ENCODE measurements around the gene KCNK2.

Gene KCNK2

DNA sequence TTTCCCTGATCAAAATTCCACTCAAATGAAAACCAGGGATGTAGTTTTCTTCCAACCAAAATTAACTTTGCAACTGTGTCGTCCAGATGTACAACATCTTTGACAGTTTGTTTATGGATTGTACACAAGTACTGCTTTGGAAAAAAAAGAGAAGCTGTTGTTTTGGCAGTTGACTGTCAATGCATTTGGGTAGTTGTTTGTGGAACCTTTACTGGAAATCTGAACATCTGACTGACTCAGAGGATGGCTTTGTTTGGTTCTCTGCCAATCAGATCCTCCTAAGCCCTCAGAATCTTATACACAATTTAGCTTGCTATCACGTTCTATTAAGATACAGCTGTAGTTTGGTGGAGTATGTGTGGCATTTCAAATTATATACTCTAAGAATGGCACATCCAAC, 195.0 kb downstream of the KCNK2 start:
- Mint-ChIP-seq H3K4me3 (no peak overlapping the region), H3K27me3 (no peaks in the 10 kb centered on the region), H3K27ac (no peak overlapping the region), H3K4me1 (ENCODE audit: low read depth) (no peaks in the 10 kb centered on the region), H3K36me3 (ENCODE audit: low read depth) (no peaks in the 10 kb centered on the region), H3K9me3 (no peaks in the 10 kb centered on the region)

- Mint-ChIP-seq H3K36me3 (ENCODE audit: low read depth) (no peaks in the 10 kb centered on the region), H3K27ac (no peak overlapping the region), H3K4me1 (ENCODE audit: low read depth) (no peaks in the 10 kb centered on the region), H3K4me3 (no peak overlapping the region), H3K27me3 (no peaks in the 10 kb centered on the region), H3K9me3 (no peaks in the 10 kb centered on the region)
Measured at GRCh38 chr1:215279682-215280081, 197.1 kb downstream of the KCNK2 start.

- H3K9me3 Mint-ChIP-seq: no peaks in the 10 kb centered on the region
- H3K27me3 Mint-ChIP-seq: no peaks in the 10 kb centered on the region
- H3K4me1 Mint-ChIP-seq (ENCODE audit: low read depth): no peaks in the 10 kb centered on the region
- no peak overlapping the region for H3K27ac Mint-ChIP-seq
- H3K4me3 Mint-ChIP-seq: no peak overlapping the region
- no peaks in the 10 kb centered on the region for H3K36me3 Mint-ChIP-seq (ENCODE audit: low read depth)
Measured at GRCh38 chr1:215282557-215282956, 200.0 kb downstream of the KCNK2 start.

DNA sequence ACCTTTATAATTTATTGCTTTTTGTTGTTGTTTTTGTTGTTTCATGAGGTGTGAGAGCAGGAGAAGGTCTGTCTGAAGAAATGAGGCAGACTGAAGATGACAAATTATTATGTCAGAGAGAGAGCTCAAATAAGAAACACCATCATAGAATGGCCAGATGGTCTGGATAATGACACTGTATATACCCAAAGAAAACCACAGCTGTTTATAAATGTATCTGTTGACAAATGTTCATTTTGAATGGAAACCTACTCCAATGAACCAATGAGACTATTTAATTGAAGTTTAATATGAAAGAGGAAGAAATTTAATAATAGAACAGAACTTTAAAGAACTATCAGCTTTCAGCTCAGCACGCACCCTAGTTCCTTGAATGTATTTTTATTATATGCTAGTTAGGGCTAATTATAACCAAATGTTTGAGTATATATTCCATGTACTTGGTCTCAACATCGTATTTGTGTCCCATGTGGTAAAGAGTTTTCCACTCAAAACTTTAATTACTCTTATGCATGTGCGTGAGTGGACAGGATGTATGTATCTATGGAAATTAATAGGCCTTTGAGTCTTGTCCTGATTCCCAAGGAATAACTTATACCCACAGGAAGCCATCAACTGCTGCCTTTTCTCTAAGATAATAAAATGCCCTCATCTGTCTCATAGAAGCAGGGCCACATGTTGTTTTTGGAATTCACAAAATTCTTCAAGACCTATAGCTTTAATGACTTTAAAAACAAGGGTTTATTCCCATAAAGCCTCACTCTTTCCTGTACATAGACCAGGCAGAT, 202.7 kb downstream of the KCNK2 start:
- H3K27me3 Mint-ChIP-seq: no peaks in the 10 kb centered on the region
- peaks cover 4% of the 10 kb centered on the region for H3K9me3 Mint-ChIP-seq
- no peak overlapping the region for H3K27ac Mint-ChIP-seq
- no peaks in the 10 kb centered on the region for H3K4me1 Mint-ChIP-seq (ENCODE audit: low read depth)
- no peaks in the 10 kb centered on the region for H3K36me3 Mint-ChIP-seq (ENCODE audit: low read depth)
- H3K4me3 Mint-ChIP-seq: no peak overlapping the region
